C1 segment of cervical spinal cord (tissue), 14 donors: ENCODE measurements around the gene PFDN6.
"Not testable (repeated sequence)": the region's sequence is repeated elsewhere in the genome, so short reads cannot be mapped to it uniquely, and the experiment has no call there.

ENCODE experiments used
- DNase-seq, 14 donors: peaks; one replicate each; lab custom pipeline; 2025; lab: John Stamatoyannopoulos, UW

The PFDN6 gene

DNA sequence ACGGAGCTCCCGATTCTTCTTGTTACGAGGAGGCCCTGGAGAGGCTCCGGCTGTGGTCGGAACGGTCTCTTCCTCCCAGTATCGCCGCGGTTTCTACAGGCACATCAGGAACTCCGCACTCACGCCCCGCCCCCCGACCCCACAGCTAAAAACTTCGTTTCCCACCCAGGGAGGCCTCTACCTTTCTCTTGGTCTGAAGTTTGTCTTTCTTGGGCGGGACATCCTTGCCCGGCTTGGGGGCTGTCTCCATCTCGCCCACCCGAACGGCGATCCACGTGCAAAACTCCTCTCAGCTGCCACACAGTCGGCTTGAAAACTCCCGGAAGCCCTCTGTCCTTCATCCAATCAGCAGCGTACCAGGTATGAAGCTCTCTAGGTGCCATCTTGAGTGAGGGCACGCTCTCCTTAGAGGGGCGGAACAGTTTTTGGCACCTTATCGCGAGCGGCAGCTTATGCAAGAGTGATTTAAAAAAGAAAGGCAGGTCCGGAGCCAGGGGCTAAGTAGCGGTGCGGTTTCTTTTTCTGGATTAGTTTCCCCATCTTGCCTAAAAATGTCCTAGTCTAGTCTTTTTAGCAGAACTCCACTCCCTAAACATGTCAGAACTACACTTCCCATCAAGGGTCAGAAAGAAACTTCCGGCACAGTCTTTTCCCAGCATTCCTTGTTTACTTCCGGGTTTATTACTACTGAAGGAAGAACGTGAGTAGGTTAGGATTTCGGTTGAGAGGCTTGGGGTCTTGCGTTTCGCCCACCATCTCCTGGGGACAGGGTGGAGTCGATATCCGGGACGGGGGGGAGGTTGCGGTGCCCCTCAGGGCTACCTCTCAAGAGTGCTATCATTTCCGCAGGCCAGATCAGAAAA, at the start of gene PFDN6, which contains the start of gene WDR46:
Gene PFDN6 (plus strand): TSS at position 681 of the 863 bp plus-strand sequence. CDS start 256 bp downstream, outside the sequence.
Gene WDR46 (minus strand): TSS at position 319 of the 863 bp plus-strand sequence. CDS start 69 bp downstream, at position 250.
- DNase-seq: peak in 13 of 14 donors; percentile 60 to 98 (median 90)

DNA sequence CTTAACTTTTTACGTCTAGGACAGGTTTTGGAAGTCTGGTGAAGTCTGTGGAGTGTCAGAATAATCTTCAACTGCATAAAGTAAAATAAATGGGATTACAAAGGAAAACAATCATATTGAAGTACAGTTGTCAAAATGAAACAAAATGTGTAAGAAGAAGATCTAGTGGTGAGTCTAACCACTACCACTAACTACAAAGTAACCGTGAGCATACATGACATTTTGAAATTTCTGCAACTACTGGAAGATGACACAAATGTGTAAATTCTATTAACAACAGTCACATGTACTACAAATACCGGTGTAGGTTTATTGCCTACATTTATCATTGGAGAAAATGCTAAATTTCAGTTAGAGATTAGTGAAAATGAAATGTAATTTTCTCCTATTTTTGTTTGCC, 47.4 kb upstream of the PFDN6 start:
- DNase-seq: no peak

DNA sequence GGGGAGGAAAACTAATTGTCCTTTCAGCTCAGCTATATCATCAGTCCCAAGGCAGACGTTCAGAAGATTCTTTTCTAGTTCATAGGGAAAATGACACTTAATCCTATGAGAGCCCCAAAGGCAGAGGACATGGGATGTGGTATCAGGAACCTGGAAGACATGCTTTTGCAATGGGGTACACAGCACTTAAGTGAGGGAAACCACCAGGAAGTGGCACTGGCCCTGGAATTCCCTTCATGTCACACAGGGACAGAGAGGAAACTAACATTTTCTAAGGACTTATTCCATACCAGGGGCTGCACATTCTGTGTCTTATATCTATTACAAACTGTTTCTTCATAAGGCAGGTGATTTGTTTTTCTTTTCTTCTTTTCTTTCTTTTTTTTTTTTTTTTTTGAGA, 45.9 kb upstream of the PFDN6 start:
- DNase-seq: no peak

DNA sequence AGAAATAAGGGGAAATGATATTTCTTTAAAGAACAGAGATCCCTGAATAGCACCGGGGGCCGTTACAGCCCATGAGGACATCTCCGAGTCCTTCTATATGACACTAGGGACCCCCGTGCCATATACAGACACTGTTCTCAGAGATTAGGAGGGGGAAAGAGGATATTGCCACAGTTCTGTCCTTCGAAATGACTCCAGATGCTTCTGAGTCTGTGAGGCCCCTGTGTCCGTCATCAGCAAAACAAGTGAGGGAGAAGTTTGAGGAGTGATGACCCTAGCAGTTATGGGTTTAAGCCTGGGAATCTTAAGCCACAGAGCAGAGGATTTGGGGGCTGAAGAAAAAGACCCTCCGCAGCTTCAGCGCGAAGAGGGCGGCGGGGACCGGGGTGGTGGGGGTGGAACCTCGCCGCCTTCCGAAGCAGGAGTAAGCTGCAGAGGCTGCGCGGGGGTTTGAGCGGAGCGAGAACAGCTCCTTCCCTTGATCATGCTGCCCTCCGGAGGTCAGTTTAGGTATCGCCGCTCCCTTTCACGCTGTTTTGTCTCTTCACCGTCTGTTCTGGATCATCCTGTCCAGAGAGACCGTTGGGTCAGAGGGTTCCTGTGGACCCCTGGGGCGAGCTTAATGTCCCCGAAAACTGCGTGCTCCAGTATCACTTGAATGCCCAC, 41.3 kb upstream of the PFDN6 start:
- peak; percentile 35 to 91 (median 80) for DNase-seq

DNA sequence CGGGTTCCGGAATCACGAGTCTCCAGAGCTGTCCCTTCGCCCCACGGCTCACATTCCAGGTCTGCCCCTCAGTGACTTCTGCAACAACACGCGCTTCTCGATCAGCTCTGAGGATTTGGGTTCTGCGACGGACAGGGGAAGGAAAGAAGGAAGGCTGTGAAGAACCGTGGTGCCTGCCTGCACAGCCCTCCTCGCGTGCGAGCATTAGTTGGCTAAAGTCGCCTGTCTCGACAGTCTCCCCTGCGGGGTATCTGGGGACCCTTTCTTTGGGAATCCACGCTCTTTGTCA, 40.8 kb upstream of the PFDN6 start:
- peak in 1 of 14 donors; percentile 63 for DNase-seq

DNA sequence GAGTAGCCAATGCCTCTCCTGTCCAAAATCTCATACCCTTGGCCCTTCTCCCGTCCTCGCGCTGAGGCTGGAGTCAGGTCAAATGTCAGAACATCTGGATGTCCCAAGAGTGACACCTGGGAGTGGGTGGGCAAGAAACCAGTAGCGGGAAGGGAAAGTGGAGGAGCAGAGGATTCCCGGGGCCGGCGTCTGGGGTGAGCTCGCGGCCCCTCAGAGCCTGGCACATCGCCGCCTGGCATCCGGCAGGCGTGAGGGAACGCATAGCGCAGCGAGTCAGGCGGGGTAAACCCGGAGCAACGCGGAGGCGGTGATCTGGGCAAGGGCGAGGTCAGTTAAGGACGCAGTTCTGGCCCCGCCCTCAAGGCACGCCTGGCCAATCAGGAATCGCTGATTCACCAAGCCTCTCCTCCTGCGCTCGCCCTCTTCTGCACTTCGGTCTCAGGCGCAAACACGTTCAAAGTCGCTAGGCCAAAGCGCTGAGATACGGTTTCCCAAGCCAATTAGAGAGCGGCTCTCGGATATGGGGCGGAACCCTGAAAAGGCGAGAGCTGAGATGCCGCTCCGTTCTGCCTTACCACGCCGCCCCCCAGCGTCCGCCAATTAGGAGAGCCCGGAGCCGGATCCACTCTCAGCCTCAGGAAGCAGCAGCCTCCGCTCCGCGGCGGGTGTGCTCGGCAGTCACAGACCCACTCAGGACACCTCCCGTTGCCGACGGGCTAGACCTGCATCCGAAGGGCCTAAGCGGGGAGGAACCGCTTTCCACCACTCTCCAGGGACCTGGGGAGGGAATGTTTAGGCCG, 40.3 kb upstream of the PFDN6 start:
- peak; percentile 59 to 100 (median 94) for DNase-seq

DNA sequence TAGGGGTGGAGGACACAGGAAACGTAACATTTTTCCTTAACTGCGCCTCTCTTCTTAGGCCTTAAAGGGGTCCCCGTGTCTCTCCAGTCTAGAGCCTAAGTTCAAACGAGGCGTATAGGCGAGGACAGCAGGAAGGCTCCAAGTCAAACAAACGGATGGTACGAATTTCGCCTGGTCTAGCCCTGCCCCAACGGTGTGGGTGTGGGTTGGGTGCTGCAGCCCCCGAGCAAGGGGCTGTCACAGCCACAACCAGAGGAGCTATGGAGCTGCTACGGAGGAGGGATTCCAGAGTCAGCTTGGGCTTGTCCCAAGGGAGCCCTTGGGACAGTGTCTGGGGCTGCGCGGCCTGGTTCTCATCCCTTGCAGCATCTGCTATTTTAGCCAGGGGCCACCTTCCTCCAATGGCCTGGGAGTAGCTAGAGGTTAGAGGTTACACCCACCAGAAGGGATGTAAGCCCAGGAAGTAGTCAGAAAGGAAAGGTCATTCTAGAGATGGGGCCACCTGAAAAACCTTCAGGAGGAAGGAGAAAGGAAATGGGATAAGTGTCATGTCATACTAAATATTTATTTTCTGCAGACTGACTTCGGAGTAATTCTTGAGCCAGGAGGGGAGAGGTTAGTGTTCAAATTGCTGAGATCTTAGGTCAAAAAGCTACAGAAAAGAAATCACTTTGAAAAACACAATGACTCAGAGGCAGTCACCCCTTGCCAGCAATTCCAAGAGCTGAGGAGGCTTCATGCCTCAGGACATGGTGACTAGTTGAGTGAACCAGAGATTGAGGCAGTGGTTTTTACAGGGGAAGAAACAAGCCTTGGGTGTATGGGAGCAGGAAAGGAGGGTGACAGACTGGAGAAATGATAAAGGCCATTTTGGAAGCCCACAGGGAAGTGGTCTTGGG, 39.4 kb upstream of the PFDN6 start:
- peak in 1 of 14 donors; percentile 38 for DNase-seq

DNA sequence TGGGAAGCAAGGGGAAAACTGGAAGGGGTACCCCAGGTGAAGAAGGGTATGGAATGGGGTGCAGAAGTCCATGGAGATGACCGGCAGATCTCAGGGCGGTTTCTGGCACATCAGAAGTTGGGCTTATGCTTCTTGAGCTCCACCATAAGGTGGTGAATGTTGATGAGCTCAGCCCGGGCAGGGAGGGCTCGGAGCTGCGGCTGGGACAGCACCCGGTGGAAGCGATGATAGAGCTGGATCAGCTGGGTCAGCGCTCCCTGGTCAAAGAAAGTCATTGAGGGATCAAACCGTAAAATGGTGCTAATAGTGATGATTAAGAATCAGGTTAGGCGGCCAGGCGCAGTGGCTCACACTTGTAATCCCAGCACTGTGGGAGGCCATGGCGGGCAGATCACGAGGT, 38.7 kb upstream of the PFDN6 start:
- no peak for DNase-seq

DNA sequence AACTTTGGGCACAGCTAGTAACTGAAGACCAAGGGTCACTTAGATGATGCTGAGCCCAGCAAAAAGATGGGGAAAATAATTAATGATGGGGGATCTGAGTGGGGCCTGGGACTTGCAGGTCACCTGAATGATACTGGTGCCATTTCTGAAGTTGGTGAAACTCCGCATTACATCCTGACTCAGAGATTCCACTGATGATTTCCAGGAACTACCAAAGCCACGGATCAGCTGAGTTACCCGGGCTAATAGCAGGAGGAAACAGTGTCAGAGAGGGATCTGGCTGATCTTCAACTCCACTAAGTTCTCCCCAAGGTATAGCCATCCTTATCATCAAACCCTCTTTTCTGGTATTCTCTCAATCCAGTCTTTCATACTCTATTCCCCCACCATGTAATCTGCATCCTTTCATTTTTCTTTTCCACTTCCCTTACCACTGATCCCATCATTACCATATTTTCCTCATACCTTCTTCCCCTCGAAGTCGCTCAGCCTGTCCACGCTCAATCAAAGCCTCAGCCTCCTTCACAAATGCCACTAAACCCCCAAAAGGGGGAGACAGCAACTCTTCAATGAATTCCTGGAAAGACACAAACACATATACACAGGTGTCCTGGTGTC, 37.9 kb upstream of the PFDN6 start:
- DNase-seq: no peak

DNA sequence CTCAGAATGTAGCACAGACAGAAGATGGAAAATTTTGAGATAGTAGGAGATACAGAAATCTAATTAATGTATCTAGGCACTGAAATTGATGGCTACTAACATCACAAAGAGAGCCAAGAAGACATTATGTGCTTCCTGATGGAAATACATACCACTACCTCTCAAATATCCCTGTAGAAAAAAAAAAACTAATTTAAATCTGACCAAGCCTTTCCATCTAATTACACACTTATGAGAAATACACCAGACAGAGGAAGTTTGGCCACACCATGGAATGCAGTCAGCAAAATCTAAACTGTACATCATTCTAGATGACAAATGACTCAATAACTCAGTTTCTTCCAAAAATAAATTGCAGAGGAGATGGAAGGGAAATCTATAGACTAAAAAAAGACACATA, 36.6 kb upstream of the PFDN6 start:
- DNase-seq: no peak

DNA sequence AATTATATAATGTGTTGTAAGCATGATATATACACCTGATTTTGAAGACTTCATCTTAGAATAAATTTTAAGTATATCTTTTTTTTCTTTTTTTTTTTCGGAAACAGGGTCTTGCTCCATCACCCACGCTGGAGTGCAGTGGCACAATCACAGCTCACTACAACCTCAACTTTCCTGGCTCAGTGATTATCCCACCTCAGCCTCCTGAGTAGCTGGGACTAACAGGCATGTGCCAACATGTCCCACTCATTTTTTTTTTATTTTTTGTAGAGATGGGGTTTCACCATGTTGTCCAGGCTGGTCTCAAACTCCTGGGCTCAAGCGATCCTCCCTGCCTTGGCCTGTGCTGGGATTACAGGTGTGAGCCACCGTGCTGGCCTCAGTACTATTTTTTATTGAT, 34.8 kb upstream of the PFDN6 start:
- DNase-seq: no peak

DNA sequence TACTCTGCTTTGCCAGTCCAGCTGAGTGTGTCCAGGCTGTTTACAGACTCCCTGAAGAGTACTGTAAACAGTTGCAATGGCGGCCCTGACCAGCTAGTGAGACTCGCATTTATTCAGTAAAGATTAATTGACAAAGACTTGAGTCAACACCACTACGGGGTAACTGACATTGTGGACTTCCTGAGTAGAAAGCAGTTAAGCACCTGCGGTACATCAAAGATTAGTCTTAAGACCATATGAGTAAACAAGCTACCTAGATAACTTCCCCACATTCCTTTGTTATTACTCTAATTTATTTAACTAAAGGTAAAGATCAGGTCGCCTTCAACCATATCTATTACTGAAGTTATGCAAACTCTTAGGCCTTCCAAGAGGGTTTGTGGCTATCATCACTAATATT, 30.4 kb upstream of the PFDN6 start:
- DNase-seq: no peak

DNA sequence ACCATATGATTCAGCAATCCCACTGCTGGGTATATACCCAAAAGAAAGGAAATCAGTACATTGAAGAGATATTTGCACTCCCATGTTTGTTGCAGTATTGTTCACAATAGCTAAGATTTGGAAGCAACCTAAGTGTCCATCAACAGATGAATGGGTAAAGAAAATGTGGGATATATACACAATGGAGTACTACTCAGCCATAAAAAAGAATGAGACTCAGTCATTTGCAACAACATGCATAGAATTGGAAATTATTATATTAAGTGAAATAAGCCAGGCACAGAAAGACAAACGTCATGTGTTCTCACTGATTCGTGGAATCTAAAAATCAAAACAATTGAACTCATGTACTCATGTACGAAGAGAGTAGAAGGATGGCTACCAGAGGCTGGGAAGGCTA, 26.9 kb upstream of the PFDN6 start:
- DNase-seq: not testable (repeated sequence)

DNA sequence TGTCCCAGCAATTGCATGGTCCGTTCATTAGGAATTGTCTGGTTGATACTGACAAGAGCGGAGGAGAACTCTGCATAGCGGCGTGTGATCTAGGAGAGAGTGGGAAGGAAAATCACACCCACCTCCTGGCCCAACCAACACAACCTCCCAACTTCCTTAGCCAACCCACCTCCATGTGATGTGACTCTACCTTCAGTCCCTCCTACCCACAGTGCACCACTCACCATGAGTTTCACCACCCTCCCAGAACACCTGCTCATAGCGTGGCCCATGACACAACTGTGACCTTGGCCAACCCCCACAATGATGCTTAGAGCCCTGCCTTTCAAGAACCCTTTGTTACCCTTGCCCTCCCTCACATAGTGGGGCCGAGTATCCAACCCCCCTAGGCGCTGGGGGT, 25.4 kb upstream of the PFDN6 start:
- no peak for DNase-seq

DNA sequence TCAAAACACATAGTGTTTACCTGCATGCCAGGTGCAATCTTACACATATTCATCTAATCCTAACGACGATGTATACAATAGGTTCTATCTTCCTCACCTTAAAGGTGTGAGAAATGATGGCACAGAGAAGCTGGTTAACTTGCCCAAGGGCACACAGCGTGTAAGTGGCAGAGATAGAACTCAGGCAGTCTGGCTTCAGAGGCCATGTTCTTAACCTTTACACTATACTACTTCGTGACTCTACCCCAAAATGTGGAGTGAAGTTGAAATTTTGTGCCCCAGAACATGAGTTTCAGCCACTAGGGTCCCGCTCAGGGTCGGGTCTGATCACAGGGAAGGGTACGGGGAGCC, 18.3 kb upstream of the PFDN6 start:
- DNase-seq: peak in 1 of 14 donors; percentile 43

DNA sequence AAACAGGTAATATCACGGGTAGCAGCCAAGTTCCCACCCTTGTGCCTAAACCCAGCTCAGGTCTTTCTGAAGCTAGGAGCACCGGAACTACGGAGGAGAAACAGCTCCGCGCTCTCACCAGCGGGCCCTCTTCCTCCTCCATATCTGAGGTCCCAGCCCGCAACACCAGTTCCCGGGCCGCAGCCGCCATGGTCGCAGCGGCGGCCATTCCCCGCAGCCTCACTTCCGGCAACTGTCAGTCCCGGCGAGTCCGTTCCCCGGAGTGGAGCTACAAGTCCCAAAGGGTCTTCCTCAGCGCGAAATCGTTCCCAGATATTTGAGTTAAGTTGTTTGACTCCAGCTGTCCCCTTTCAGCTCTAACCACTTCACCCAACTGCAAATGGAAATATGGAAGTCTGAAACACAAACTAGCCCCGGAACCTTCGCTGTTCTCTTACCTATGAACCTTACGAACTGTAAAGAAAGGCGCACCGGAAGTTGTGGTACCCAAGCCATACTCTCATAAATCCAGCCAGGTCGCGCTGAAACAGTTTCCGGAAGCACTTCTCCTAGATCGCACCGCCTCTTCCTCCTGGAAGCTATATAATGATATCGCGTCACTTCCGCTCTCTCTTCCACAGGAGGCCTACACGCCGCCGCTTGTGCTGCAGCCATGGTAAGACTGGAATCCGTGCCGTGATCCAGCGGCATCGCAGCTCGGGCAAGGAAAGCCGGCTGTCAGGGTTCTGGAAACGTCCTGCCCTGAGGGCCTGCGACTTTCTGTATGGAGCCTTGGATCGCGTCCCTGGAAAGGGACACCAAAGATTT, 17.7 kb upstream of the PFDN6 start, which contains the start of the genes RPS18 and VPS52:
Gene RPS18 (plus strand): TSS at position 608 of the 807 bp plus-strand sequence. CDS start 45 bp downstream, at position 653.
Gene VPS52 (minus strand): TSS at position 409 of the 807 bp plus-strand sequence. CDS start 201 bp downstream, at position 208.
- DNase-seq: peak; percentile 76 to 97 (median 90)

DNA sequence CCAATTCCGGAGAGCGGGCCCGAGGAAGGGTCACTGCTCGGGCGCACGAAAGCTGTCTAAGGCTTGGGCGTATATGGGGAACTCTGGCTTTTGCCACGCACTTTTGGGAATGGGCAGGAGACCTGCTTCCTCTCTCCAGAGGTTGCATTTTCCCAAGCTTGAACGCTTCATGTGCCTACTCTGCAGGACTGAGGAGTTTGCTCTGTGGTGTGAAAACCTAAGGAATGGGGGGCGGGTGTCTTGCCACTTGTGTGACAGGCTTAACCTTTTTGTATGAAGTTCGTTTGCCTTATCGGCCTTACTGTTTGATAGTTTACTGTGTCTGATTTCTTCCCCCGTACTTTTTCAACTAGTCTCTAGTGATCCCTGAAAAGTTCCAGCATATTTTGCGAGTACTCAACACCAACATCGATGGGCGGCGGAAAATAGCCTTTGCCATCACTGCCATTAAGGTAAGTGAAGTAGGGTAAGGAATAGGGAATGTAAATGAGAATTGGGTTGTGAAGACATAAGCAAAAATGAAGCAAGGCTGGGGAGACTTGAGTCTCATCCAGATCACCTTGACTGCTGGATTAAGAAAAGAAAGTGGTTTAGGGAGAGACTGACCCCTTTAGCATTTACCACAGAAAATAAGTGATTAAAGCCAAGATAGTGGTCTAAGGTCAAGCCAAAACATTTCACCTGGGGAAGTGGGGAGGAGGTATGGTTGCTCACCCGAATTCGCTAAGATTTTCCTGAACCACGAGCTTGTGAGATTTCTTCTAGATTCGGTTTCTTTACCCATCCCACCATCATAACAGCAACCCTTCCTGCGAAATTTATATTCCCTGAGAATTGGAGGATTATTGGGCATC, 16.9 kb upstream of the PFDN6 start:
- no peak for DNase-seq

DNA sequence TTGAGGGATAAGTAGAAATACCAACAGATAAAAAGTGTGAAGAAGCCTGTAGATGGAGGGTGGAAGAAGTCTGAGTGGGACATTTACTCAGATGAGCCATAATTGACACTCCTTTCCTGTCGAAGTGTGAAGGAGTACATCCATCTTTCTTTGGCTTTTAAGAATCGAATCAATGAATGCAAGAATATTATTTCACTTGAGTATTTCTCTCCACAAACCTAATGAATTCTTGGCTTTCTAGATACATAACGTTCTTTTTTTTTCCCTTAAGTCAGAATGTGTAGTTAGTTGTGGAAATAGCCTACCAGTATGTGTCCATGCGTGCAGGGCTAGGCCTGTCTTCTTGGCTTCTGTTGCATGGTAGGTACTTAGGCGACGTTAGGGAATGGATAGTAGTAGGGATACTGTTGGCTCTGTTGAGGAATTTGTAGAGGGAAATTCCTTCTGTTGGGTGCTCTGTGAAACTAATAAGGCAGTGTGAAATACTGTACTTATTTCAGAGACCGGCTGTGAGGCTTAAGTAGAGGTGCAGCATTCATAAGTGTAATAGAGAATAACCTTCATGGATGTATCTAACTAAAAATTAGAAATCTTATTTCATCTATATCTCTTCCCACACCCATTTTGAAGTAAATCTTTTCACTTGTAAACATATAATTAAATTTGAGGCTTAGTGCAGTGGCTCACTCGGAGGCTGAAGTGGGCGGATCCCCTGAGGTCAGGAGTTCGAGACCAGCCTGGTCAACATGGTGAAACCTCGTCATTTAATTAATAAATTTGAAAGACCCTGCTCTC, 16.1 kb upstream of the PFDN6 start:
- DNase-seq: no peak
